BE2C (cell line): ENCODE data around the gene TMEM179.

Experiments used
- DNase-seq: peaks from one replicate; pipeline ENCODE4 v3.0.0-alpha.2; 2020
- H3K27me3 ChIP-seq: fragments of 250-450 bp; sonication (Bioruptor Pico); 2 replicates; pipeline ENCODE4 v1.5.1; 2020; ENCODE audit warnings: mild to moderate bottlenecking
- H3K36me3 ChIP-seq: fragments of 250-450 bp; sonication (Bioruptor Pico); 2 replicates; pipeline ENCODE4 v1.5.1; 2020; ENCODE audit warnings: mild to moderate bottlenecking
- H3K4me1 ChIP-seq: fragments of 250-450 bp; sonication (Bioruptor Pico); 2 replicates; pipeline ENCODE4 v1.5.1; 2020
- H3K4me3 ChIP-seq: 2 replicates; pipeline ENCODE4 v1.5.1; 2011; ENCODE audit warnings: low read depth, low read length
- H3K9me3 ChIP-seq: fragments of 250-450 bp; sonication (Bioruptor Pico); 2 replicates; pipeline ENCODE4 v1.5.1; 2020
- TF ChIP-seq, protein P1 (sequence below): IDR thresholded peaks from 2 replicates; pipeline ENCODE4 v1.5.1; 2012; ENCODE audit warnings: mild to moderate bottlenecking, low read depth, low read length

The TMEM179 gene

DNA sequence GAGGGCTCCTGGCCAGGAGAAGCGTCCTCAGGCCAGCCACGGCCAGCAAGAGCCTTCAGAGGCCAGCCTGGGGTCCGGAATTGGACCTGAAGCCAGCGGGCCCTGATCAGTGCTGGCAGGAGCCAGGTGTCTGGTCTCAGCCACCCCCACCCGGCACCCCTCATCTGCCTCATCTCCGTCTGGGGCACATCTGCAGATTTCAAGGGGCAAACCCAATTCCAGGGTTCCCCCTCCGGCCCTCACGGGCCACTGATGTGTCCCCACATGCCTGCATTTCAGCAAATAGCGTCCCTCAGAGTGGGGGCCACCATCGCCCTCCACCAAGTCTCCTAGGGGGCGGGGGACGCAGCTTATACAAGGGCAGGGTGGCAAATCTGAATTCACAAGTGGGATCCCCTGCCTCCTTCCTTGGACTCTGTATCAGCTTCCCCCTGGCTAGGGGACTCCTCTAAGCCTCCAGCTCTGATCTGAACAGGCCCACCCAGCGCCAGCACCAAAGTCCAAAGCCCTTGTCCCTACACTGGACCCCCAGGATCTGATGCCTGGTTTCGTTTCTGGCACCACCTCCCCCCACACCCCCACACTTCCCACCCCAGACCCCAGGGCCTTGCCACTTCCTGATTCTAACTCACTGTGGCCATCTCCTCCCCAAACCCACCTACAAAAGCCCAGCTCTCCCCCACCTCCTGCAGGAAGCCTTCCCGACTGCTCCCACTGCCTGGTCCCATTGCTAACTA, 10.1 kb downstream of the TMEM179 start:
- Histone ChIP-seq H3K4me3 (no peak overlapping the region), H3K4me1 (no peaks in the 10 kb centered on the region), H3K27me3 (no peaks in the 10 kb centered on the region), H3K9me3 (no peaks in the 10 kb centered on the region), H3K36me3 (no peaks in the 10 kb centered on the region)
- TF ChIP-seq, protein P1, sequence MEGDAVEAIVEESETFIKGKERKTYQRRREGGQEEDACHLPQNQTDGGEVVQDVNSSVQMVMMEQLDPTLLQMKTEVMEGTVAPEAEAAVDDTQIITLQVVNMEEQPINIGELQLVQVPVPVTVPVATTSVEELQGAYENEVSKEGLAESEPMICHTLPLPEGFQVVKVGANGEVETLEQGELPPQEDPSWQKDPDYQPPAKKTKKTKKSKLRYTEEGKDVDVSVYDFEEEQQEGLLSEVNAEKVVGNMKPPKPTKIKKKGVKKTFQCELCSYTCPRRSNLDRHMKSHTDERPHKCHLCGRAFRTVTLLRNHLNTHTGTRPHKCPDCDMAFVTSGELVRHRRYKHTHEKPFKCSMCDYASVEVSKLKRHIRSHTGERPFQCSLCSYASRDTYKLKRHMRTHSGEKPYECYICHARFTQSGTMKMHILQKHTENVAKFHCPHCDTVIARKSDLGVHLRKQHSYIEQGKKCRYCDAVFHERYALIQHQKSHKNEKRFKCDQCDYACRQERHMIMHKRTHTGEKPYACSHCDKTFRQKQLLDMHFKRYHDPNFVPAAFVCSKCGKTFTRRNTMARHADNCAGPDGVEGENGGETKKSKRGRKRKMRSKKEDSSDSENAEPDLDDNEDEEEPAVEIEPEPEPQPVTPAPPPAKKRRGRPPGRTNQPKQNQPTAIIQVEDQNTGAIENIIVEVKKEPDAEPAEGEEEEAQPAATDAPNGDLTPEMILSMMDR, result no peak
- DNase-seq, result peak; percentile 5

DNA sequence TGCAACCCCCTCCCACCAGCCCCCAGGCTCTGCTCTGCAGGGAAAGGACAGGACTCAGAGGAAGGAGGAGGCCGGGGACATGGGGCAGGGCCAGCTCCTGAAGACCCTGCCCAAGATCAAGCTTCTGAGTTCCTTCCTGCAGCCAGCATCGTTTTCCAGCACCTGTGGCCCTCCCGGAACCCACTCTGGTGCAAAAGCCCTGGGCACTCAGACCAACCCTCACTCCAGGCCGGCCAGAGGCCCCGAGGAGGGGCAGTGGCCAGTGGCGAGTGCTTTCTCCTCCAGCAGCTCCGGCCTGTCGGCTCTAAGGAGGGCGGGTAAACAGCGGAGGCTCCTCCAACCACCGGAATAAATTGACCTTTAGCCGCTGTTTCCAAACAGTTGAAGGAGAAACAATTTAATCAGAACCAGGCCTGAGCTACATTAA, 10.8 kb downstream of the TMEM179 start:
- DNase-seq, result peak; percentile 6
- H3K4me3 ChIP-seq, result no peak overlapping the region
- H3K27me3 ChIP-seq, result no peaks in the 10 kb centered on the region
- no peaks in the 10 kb centered on the region for H3K9me3 ChIP-seq
- no peaks in the 10 kb centered on the region for H3K36me3 ChIP-seq
- TF ChIP-seq, protein P1, result no peak
- no peaks in the 10 kb centered on the region for H3K4me1 ChIP-seq

DNA sequence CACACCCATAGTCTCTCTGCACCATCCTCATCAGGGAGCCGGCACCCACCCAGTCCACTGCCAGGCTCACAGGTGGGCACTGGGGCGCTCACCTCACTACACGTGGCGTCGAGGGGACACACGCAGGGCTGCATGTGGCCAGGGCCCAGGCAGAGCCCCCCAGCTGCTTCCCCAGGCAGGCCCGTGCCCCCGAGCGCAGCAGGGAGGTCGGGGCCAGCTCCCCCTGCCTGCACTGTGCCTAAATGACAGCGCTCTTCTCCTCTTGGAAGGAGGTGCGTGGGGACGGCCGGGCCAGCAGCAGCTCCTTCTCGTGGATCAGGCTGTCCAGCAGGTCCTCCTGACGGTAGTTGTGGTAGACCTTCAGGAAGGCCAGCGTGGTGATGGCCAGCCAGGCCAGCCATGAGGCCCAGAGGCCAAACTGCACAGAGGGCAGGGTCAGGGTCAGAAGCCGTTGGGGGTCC, 11.3 kb downstream of the TMEM179 start:
- peak; percentile 8 for DNase-seq
- Histone ChIP-seq H3K9me3 (no peaks in the 10 kb centered on the region), H3K4me1 (no peaks in the 10 kb centered on the region)

DNA sequence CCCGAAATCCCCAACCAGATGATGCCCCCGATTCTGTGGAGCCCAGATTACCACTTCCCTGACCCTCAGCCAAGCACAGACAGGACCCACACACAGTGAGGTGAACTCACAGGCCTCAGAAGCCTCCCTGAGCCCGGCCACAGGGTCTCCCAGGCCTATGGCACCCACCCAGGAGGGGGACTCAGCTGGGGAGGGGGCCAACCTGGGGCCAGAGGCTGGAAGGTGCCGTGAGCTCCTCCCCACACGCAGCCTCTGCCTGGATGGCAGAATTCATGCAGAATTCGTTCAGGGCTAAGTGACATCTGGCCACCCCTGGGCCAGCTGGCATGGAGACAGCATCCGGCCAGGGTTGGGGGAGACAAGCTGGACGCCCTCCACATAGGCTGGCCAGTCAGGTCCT, 11.8 kb downstream of the TMEM179 start:
- Histone ChIP-seq H3K4me1 (no peaks in the 10 kb centered on the region), H3K36me3 (no peaks in the 10 kb centered on the region), H3K9me3 (no peaks in the 10 kb centered on the region), H3K4me3 (no peak overlapping the region), H3K27me3 (no peaks in the 10 kb centered on the region)
- TF ChIP-seq, protein P1, result no peak
- no peak for DNase-seq

More for the DNA sequence above, 11.3 kb downstream of the TMEM179 start:
- TF ChIP-seq, protein P1, result no peak
- H3K27me3 ChIP-seq, result no peaks in the 10 kb centered on the region
- H3K4me3 ChIP-seq, result no peak overlapping the region
- H3K36me3 ChIP-seq, result no peaks in the 10 kb centered on the region

DNA sequence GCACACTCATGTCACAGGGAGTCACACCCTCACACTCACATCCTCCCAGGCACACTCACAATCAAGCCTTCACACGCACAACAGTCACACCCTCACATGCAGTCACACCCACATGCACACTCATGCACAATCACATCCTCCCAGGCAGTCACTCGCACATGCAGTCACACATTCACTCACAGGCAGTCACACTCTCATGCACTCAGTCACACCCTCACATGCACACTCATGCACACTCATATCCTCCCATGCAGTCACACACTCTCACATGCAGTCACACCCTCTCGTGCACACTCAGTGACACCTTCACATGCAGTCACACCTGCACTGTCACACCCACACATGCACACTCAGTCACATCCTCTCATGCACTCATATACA, 12.3 kb downstream of the TMEM179 start:
- DNase-seq, result no peak
- H3K9me3 ChIP-seq, result no peaks in the 10 kb centered on the region
- no peak overlapping the region for H3K4me3 ChIP-seq
- no peaks in the 10 kb centered on the region for H3K36me3 ChIP-seq
- no peaks in the 10 kb centered on the region for H3K27me3 ChIP-seq
- TF ChIP-seq, protein P1, result no peak
- H3K4me1 ChIP-seq, result peaks cover 3% of the 10 kb centered on the region

DNA sequence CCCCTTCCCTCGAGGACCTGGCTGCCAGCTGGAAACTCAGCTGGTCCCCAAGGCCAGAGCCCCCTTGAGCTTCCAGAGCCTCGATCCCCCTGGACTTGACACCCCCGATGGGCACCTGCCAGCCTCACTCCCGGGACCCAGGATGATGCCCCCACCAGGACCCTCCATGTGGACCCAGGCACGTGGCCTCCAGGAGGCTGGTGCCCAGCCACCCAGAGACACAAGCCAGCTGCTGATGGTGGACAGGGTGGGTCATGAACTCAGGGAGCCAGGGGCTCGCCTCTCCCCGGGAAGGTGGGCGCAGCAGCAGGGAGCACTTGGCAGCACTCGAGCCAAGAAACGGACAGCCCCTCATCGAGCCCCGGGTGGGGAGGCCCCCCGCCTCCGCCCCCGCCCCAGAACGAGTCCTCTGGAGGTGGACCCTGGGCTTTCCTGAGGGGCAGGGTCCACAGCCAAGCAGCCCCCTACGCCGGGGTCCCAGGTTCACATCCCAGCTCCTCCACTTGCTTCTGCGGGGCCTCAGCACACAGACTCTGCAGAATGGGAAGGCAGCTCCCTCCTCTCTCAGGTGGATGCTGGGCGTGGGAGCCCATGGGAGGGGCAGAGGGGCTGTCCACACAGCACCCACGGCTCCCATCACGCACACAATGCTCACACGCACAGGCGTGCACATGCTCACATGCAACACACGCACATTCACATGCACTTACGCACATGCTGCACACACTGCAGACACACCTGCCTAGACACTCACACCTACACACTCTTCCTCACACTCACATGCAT, 12.9 kb downstream of the TMEM179 start:
- Histone ChIP-seq H3K9me3 (no peaks in the 10 kb centered on the region), H3K4me3 (no peak overlapping the region), H3K36me3 (no peaks in the 10 kb centered on the region), H3K4me1 (peaks cover 6% of the 10 kb centered on the region), H3K27me3 (no peaks in the 10 kb centered on the region)
- TF ChIP-seq, protein P1, result no peak
- no peak for DNase-seq
